GM19395 (cell line): ENCODE measurements around the gene NELFB.

ENCODE experiments used
- ATAC-seq: cut with Tn5 transposase; IDR thresholded peaks from one replicate; pipeline ENCODE4 v1.9.1; 2021; ENCODE audit warnings: mild to moderate bottlenecking, moderate library complexity; ENCODE audit not compliant: unreplicated experiment

The NELFB gene

DNA sequence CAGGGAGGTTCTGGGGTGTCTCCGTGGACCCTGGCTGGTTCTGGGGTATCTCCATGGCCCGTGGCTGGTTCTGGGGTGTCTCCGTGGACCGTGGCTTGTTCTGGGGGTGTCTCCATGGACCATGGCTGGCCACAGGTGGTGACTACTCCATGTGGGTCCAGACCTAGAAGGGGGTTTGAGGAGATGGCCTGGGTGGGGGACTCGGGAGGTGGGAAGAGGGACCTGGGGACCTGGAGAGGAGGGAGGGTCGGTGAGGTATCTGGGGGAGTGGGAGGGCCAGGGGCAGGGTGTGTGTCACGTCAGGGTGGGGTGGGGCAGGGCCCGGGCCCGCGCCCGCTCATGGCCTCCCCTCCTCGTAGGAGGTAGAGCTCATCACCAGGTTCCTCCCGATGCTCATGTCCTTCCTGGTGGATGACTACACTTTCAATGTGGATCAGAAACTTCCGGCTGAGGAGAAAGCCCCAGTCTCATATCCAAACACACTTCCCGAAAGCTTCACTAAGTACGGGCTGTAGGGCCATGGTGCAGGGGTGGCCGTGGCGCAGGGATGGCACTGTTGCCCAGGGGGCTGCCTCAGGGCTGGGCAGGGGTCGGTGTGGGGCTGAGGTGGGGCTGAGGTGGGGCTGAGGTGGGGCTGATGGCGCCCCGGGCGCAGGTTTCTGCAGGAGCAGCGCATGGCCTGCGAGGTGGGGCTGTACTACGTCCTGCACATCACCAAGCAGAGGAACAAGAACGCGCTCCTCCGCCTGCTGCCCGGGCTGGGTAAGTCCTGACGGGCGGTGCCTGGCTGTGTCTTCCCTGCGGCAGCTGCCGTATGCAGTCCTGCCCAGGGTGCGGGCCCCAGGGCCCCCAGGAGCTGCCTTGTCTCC lies 11.7 kb downstream of the NELFB start:
- no peak for ATAC-seq

DNA sequence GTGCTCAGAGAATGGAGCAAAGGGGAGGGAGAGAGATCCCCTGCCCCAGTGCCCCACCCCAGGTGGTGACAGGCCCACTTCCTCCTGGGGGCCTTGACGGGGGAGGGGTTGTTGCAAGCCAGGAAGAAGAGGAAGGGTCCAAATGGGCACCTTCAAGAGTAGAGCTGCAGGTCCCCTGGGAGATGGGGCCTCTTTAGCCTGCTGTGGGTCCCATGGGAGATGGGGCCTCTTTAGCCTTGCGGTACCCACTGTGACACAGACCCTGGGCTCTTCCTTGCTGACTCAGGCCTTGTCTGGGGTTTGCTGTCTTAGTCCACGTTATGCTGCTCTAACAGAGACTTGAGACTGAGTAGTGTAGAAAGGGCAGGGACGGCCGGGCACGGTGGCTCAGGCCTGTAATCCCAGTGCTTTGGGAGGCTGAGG lies 12.8 kb downstream of the NELFB start:
- no peak for ATAC-seq

DNA sequence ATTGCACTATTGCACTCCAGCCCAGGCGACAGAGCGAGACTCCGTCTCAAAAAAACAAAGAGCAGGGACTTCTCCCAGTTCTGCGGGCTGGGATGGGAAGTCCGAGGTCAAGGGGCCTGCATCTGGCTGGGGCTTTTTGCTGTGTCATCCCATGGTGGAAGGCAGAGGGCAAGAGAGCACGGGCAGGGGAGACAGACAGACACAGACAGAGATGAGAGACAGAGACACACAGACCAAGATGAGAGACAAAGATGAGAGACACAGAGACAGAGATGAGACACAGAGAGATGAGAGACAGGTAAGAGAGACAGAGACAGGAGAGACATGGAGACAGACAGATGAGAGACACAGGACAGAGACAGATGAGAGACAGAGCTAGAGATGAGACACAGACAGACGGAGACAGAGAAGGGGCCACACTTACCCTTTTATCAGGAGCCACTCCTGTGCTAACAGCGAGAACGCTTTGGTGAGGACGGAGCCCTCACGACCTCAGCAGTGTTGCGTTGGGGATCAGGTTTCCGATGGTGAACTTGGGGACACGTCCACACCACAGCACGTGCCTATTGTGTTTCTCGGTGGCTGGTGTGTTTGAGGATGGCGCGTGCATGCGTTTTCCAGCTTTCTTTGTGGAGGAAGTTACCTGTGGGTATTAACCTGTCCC lies 13.5 kb downstream of the NELFB start:
- ATAC-seq = no peak

DNA sequence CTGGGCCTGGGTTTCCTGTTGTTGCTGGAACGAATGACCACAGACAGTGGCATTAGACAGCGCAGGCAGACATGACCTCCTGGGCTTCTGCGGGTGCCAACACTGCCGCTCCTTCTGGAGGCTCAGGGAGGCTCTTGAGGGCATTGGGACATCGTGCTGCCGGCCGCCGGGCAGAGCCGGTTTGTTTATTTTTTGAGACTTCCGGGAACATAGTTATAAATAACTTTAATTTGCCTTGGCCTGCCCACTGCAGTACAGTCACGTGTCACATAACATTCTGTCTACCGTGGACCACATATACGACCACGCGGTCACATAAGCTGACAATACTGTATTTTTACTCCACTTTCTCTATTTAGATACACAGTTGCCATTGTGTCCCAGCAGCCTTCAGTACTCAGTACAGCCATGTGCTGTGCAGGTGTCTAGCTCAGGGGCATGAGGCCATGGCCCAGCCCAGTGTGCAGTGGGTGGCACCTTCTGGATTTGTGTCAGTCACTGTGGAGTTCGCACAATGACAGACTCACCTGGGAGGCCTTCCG lies 14.2 kb downstream of the NELFB start:
- ATAC-seq = no peak

DNA sequence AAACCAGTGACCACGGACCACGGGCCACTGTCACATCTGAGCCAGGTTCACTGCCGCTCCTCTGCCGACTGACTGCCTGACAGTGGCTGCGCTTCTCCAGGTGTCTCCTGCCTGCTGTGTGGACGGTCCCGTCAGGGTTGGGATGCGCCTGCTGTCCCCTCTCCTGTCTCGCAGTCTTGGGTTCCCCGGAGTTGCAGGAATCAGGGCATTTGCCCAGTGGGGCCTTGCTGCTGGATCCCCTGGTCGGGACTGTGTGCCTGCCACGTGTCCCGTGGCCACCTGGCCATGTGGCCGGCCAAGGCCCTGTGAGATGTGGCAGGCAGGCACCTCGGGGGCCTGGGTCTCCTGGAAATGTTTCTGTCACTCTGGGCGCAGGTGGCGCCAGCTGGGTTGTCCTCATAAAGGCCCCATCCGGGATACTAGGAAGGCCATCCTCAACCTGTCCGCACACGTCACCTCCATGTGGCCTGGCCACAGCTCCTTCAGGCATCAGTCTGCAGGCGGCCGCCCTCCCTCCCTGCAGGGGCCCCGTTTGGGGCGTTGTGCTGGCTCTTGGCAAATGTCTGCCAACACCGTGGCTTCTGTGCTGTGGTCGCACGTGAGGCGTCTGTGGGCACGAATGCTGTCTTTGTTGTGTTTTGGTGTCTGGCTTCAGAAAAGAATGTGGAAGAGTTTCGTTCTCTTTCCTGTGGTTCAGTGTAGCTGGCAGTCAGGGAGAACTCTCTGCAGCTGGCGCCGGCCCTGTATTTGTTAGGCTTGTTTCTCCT lies 16.0 kb downstream of the NELFB start:
- no peak for ATAC-seq

DNA sequence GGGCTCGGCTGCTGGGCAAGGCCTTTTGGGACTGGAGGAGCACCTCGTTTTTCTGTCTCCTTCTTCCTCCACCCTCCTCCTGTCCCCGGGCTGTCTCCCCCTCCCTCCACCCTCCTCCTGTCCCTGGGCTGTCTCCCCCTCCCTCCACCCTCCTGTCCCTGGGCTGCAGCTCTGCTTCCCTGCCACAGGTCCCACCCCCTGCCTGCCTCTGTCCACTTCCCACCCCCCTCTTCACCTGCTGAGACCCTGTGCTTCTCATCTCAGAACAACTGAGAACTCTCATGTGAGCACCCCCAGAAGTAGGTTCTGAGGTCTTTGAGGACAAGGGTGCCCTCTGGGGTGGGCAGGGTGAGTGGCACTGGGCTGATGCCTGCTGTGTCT lies 16.6 kb downstream of the NELFB start:
- ATAC-seq = no peak

DNA sequence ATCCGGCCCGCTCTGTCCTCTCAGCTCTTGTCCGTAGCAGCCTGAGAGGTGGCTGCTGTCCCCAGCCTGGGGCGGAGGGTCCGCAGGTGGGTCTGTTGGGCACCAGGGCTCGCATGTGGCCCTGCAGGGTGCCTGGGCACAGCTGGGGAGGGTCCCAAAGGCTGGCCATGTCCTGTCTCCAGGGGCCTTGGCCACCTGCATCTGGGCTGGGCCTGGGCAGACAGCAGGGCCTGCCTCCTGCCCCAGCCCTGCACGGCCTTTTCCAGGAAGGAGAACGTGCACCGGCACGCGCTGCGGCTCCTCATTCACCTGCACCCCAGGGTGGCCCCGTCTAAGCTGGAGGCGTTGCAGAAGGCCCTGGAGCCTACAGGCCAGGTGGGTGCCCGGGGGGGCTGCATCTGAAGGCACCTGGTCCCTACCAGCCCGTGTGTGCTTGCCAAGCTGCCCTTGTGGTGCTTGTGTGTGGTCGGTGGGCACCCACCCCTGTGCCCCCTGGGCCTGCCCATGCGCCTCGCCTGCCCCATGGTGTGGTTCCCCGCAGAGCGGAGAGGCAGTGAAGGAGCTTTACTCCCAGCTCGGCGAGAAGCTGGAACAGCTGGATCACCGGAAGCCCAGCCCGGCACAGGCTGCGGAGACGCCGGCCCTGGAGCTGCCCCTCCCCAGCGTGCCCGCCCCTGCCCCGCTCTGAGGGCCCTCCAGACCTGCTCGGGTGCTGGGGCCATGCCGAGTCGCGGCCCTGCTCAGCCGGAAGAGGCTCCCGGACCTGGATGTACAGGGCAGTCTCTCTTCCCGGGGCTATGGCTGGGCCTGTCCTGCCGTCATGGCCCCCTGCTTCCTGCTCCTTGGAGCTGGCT lies 17.3 kb downstream of the NELFB start:
- no peak for ATAC-seq

DNA sequence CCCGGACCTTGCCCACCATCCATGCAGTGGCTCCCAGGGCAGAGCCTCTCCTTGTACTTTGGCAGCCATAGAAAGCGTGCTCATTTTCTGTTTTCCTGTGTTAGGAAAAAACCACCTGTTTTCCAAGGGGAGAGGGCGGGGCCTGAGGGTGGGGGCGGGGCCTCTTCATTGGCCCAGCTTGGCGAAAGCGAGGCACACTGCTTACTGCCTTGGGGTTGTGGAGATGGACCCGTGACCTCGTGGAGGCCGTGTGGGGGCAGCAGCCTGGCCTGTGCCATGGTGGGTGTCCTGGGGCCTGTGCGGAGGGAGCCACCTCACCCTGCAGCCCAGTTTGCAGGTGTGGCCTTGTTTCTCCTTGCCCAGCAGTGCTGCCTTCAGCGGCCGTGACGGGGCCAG lies 18.0 kb downstream of the NELFB start:
- no peak for ATAC-seq

DNA sequence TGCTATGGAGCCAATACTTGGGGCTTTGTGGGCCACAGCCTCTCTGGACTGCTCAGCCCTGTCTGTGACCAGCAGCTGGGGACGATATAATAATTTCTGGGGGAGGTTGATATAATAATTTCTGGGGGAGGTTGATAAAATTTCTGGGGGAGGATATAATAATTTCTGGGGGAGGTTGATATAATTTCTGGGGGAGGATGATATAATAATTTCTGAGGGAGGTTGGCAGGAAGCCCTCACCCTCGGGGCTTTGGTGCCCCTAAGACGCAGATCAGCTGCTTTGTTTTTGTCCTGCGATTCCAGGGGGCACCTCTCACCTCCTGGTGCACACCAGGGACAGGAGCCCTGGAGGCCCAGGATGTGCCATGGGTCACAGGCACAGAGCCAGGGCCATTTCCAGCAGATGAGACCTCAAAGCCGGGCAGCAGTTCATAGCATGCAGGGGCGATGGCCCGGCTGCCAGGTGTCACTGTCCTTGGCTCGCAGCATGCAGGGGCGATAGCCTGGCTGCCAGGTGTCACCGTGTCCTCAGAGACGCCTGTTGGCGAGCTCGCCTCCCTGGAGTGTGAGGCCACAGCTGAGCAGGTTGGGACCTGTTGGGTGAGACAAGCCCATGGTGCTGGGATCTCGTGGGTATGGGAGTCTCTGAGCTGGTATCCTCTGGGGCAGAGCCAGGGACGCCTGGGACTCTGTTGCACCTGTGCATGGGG lies 18.6 kb downstream of the NELFB start:
- ATAC-seq = no peak

DNA sequence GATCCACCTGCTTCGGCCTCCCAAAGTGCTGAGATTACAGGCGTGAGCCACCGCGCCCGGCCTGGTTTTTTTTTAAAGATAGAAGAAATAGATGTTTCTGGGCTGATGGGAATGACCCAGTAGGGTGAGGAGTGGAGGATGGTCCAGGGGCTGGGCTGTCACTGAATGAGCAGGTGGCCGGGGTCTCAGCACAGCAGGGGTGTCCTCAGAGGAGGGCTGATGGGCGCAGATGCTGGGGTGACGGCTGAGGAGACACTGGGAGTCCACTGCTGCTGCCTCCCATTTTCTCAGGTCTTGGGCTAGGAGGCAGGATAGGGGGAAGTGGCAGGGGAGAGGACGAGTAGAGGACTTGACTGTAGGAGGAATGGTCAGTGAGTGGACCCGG lies 20.1 kb downstream of the NELFB start:
- no peak for ATAC-seq

DNA sequence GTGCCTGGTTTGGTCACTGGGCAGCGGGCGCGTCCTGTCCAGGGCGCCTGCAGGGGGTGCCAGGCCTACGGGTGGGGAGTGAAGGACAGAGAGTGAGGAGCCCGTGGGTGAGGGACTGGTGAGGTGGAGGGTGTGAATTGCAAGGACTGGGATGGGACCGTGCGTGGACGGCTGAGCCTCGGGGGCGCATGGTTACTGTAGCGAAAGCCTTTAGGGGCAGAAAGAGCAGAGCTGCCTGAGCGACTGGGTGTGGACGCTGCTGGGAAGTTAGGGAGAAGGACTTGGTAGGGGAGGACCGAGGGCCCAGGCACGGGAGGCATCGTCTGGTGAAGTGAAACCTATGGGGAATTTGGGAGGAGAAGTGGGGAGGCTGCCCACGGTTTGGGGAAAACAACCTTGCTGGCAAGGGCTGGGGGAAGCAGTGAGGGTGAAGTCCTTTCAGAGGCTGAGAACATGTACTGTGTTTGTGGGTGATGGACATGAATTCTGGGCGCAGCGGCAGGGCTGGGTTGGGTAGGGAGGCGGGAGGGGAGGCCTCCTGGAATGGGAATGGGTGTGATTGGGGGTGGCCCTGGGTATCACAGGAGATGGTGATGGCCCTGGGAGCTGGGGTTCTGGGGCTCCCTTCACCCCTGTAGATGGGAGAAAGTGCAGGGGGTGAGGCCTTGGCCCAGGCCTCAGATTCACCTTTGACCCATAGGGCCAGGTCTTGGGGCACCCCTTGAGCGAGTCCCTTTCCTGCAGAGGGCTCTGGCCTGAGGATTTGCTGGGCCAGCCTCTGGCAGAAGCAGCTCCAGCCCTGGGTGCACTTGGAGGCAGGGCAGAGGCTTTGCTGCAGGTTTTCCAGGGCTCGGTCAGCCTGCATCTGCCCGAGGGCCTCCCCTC lies 20.7 kb downstream of the NELFB start:
- no peak for ATAC-seq

DNA sequence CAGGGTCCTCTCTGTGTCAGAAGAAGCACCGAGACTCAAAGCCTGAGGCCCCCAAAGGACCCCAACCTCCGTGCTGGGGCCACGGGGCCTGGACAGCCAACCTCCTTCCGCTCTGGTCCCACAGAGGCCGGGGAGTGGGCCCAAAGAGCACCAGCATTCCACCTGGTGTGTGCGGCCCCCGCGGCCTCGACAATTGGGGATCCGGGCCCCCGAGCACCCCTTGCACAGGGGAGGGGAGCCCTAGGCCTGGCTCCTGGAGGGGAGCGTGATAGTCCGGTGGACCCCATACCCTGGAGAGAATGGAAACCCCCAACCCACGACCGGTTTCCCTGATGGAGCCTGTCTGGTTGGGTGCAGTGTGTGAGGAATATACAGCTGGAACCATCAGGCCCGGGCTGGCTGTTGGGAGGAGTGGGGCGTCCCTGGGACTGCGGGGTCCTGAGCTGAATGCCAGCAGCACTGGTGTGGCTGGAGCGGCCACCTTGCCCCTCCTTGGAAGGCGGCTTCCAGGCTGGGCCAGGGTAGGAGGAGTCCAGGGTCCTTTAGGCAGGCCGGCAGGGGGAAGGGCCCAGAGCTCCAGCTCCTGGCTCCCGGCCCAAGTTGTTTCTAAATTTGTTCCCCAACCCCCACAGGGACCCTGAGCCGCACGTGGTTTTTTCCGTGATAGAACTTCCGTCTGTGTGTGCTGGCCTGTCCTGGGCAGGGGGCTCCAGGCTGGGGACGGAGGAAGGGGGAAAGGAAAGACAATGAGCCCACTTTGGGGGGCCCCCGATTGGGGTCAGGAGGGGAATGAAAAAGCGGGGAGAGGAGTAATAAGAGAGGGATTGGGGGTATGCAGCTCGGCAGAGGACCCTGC lies 21.6 kb downstream of the NELFB start:
- ATAC-seq = no peak

DNA sequence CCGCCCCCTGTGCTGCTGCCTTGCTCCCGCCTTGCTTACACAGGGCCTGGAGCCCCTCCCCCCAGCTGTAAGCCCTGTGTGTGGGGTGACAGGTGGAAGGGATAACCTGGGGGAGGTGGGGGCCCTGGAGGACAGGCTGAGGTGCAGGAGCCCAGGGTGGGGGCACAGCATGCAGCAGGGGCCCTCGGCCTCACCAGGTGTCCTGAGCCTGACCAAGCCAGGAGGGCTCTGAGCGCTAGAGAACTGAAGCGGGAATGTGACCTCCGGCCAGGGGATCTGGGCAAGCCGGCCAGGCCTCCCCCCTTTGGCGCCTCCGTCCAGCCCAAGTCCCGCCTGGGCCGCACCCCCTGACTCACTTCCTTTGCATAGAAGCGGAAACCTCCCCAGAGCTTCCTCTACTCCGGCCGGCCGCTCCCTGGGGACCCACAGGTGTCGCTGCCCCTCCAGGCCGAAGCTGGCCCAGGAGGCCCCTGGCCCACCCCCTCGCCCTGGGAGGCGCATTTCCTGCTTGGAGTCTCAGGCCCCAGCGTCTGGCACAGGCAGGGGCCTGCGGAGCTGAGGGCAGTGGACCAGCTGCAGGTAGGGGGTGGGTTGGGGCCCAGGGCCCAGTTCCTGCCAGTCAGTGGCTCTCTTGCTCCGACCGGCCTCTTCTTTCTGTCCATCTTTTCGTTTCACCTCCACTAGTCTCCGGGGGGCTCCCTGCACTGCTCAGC lies 22.4 kb downstream of the NELFB start, which contains the start of gene TOR4A:
TOR4A (plus strand) TSS at position 398 of the 713 bp plus-strand sequence. CDS start 964 bp downstream, outside the sequence.
- ATAC-seq = peak; percentile 79

DNA sequence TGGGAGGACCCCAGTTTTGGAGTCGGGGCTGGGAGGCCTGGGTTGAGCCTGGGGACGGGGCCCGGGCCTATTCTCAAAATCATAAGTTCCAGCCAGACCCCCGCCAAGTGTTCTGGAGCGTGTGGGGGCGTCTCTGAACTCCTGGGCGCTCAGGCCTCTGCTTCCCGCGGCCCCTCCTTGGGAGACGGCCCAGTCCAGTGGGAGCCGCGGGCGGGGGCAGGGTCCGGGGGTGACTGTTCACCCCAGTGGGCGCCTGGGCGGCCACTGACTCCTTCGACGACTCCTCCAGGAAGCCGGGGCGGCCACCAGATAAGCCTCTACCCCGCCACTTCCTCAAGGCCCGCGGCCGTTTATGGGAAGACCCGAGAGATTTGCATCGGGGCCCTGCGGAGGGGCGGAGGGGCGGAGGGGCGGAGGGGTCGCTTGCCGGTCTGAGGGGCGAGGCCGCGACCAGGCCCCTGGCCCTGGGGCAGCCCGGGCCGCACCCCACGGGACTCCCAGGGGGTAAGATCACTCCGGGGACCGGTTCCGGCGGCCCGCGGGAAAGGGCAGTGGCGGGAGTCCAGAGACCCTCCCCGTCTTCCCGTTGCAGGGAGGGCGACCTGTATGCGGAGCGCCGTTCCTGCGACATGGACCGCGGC lies 23.1 kb downstream of the NELFB start:
- ATAC-seq = no peak

DNA sequence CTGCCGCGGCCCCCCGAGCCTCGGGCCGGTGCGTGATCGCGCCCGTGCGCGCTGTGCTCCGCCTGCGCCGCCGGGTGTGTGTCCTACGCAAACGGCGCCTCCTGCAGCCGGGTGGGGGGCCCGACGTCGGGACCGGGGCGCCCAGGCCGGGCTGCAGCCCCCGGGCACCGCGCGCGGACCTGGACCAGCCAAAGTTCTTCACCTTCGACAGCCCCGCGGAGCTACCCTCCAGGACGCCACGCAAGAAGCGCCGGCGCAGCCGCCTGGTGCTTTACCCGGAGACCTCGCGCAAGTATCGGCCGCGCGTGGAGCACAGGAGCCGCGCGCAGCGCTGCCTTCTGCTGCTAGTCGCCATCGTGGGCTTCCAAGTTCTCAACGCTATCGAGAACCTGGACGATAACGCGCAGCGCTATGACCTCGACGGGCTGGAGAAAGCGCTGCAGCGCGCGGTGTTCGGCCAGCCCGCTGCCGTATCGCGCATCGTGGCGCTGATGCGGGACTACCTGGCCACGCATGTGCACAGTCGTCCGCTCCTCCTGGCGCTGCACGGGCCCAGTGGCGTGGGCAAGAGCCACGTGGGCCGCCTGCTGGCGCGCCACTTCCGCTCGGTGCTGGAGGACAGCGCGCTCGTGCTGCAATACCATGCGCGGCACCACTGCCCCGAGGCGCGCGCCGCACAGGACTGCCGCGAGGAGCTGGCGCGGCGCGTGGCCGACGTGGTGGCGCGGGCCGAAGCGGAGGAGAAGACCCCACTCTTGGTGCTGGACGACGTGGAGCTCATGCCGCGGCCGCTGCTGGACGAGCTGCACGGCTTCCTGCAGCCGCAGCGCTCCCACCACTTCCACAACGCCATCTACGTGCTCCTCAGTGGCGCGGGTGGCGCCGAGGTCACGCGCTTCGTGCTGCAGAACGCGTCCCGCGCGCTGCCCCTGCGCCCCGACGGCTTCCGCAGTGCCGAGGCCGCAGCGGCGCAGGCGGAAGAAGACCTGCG lies 23.9 kb downstream of the NELFB start:
- no peak for ATAC-seq
